OCI-LY1 (cell line): ENCODE results near the gene KPNA1.

Experiments
- H2AFZ ChIP-seq: fragments of 200-600 bp; sonication (generic), shearing (Covaris generic); 2 replicates; pipeline ENCODE4 v1.6.0; 2014; ENCODE audit warnings: antibody characterized with exemption, mild to moderate bottlenecking, low read length
- H3F3A ChIP-seq: fragments of 200-600 bp; sonication (generic), shearing (Covaris generic); 2 replicates; pipeline ENCODE4 v1.6.0; 2014; ENCODE audit warnings: mild to moderate bottlenecking, antibody characterized with exemption, low read length, moderate library complexity; ENCODE audit not compliant: insufficient read depth
- H3K27ac ChIP-seq: fragments of 200-600 bp; sonication (generic); 2 replicates; pipeline ENCODE4 v1.5.1; 2014; ENCODE audit warnings: low read length, mixed run types, mild to moderate bottlenecking, low read depth; ENCODE audit not compliant: poor library complexity, severe bottlenecking
- H3K27me3 ChIP-seq: fragments of 200-600 bp; sonication (generic); 2 replicates; pipeline ENCODE4 v1.6.0; 2014; ENCODE audit warnings: antibody characterized with exemption, mild to moderate bottlenecking, low read length, moderate library complexity; ENCODE audit not compliant: insufficient read depth
- H3K36me3 ChIP-seq: fragments of 200-600 bp; sonication (generic); 2 replicates; pipeline ENCODE4 v1.6.1; 2014; ENCODE audit warnings: mild to moderate bottlenecking, antibody characterized with exemption, low read length, moderate library complexity, mixed read lengths; ENCODE audit not compliant: insufficient read depth
- H3K4me1 ChIP-seq: fragments of 200-600 bp; sonication (generic); 2 replicates; pipeline ENCODE4 v1.5.1; 2014; ENCODE audit warnings: mild to moderate bottlenecking, low read length, moderate library complexity; ENCODE audit not compliant: insufficient read depth, severe bottlenecking
- H3K4me2 ChIP-seq: fragments of 200-600 bp; sonication (generic), shearing (Covaris generic); 2 replicates; pipeline ENCODE4 v1.6.1; 2014; ENCODE audit warnings: low read length
- H3K4me3 ChIP-seq: fragments of 200-600 bp; sonication (generic); 2 replicates; pipeline ENCODE4 v1.5.1; 2014; ENCODE audit warnings: low read length, low read depth, mild to moderate bottlenecking, mixed read lengths; ENCODE audit not compliant: poor library complexity, severe bottlenecking
- H3K79me2 ChIP-seq: fragments of 200-600 bp; shearing (Covaris generic); 2 replicates; pipeline ENCODE4 v1.6.1; 2016; ENCODE audit warnings: mixed run types, low read length, mixed read lengths; ENCODE audit not compliant: insufficient read depth
- H3K9ac ChIP-seq: fragments of 200-600 bp; sonication (generic), shearing (Covaris generic); 2 replicates; pipeline ENCODE4 v1.6.1; 2014; ENCODE audit warnings: mild to moderate bottlenecking, low read length, mixed read lengths
- H3K9me2 ChIP-seq: fragments of 200-600 bp; sonication (generic), shearing (Covaris generic); 2 replicates; pipeline ENCODE4 v1.6.1; 2014; ENCODE audit warnings: low read depth, mild to moderate bottlenecking, low read length, mixed read lengths
- H3K9me3 ChIP-seq: fragments of 200-600 bp; shearing (Covaris generic); 2 replicates; pipeline ENCODE4 v1.6.1; 2014; ENCODE audit warnings: low read length, mixed read lengths
- H4K20me1 ChIP-seq: fragments of 200-600 bp; sonication (generic), shearing (Covaris generic); 2 replicates; pipeline ENCODE4 v1.6.0; 2016; ENCODE audit warnings: mild to moderate bottlenecking, low read length; ENCODE audit not compliant: insufficient read depth
- EZH2 ChIP-seq: fragments of 200-600 bp; sonication (generic), shearing (Covaris generic); IDR thresholded peaks from 2 replicates; pipeline ENCODE4 v1.8.0; 2017; ENCODE audit warnings: borderline replicate concordance, mixed run types, mild to moderate bottlenecking, antibody characterized with exemption, low read length, moderate library complexity, mixed read lengths
- TF ChIP-seq, protein P1 (sequence below): fragments of 200-600 bp; sonication (generic), shearing (Covaris generic); IDR thresholded peaks from 2 replicates; pipeline ENCODE4 v1.5.1; 2017; ENCODE audit warnings: mild to moderate bottlenecking, antibody characterized with exemption, low read length, moderate library complexity, mixed read lengths

The KPNA1 gene

DNA sequence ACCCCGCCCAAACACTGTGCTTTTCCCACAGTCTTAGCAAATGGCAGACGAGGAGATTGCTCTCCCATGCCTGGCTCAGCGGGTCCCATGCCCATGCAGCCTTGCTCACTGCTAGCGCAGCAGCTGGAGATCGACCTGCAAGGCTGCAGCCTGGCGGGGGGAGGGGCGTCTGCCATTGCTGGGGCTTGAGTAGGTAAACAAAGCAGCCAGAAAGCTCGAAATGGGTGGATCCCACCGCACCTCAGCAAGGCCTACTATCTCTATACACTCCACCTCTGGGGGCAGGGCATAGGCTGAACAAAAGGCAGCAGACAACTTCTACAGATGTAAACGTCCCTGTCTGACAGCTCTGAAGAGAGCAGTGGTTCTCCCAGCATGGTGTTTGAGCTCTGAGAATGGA is 71.6 kb downstream of the KPNA1 start:
- H4K20me1 ChIP-seq = no peaks in the 10 kb centered on the region
- no peak for TF ChIP-seq EZH2
- TF ChIP-seq, protein P1, sequence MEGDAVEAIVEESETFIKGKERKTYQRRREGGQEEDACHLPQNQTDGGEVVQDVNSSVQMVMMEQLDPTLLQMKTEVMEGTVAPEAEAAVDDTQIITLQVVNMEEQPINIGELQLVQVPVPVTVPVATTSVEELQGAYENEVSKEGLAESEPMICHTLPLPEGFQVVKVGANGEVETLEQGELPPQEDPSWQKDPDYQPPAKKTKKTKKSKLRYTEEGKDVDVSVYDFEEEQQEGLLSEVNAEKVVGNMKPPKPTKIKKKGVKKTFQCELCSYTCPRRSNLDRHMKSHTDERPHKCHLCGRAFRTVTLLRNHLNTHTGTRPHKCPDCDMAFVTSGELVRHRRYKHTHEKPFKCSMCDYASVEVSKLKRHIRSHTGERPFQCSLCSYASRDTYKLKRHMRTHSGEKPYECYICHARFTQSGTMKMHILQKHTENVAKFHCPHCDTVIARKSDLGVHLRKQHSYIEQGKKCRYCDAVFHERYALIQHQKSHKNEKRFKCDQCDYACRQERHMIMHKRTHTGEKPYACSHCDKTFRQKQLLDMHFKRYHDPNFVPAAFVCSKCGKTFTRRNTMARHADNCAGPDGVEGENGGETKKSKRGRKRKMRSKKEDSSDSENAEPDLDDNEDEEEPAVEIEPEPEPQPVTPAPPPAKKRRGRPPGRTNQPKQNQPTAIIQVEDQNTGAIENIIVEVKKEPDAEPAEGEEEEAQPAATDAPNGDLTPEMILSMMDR = no peak
- no peaks in the 10 kb centered on the region for H3K27me3 ChIP-seq
- H3K9ac ChIP-seq = no peak overlapping the region
- no peak overlapping the region for H2AFZ ChIP-seq
- H3K4me3 ChIP-seq = no peak overlapping the region
- H3K4me2 ChIP-seq = no peak overlapping the region
- H3K27ac ChIP-seq = no peak overlapping the region
- no peaks in the 10 kb centered on the region for H3K9me3 ChIP-seq
- H3F3A ChIP-seq = no peaks in the 10 kb centered on the region
- no peaks in the 10 kb centered on the region for H3K79me2 ChIP-seq
- no peaks in the 10 kb centered on the region for H3K4me1 ChIP-seq
- peaks cover 80% of the 10 kb centered on the region for H3K36me3 ChIP-seq
- H3K9me2 ChIP-seq = no peaks in the 10 kb centered on the region

DNA sequence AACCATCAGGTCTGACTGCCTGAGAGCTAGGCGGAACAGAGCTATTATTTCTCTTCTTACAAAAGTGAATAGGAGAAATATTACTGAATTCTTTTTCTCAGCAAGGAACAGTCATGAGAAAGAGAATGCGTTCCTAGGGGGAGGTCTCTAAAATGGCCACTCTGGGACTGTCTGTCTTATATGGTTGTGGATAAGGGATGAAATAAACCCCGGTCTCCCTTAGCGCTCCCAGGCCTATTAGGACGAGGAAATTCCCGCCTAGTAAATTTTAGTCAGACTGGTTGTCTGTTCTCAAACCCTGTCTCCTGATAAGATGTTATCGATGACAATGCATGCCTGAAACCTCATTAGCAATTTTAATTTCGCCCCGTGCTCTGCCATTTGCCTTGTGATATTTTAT is 78.8 kb downstream of the KPNA1 start:
- H3K79me2 ChIP-seq = no peaks in the 10 kb centered on the region
- TF ChIP-seq EZH2 = no peak
- TF ChIP-seq, protein P1 = no peak
- no peaks in the 10 kb centered on the region for H3K27me3 ChIP-seq
- no peak overlapping the region for H2AFZ ChIP-seq
- no peaks in the 10 kb centered on the region for H4K20me1 ChIP-seq
- no peak overlapping the region for H3K9ac ChIP-seq
- no peak overlapping the region for H3K4me2 ChIP-seq
- no peaks in the 10 kb centered on the region for H3K9me2 ChIP-seq
- H3K9me3 ChIP-seq = 0 out of 2 replicates have a peak, but pooled peaks cover 2% of the 10 kb centered on the region
- H3K36me3 ChIP-seq = peaks cover 86% of the 10 kb centered on the region
- no peaks in the 10 kb centered on the region for H3F3A ChIP-seq
- H3K4me3 ChIP-seq = no peak overlapping the region
- H3K27ac ChIP-seq = no peak overlapping the region
- H3K4me1 ChIP-seq = no peaks in the 10 kb centered on the region

DNA sequence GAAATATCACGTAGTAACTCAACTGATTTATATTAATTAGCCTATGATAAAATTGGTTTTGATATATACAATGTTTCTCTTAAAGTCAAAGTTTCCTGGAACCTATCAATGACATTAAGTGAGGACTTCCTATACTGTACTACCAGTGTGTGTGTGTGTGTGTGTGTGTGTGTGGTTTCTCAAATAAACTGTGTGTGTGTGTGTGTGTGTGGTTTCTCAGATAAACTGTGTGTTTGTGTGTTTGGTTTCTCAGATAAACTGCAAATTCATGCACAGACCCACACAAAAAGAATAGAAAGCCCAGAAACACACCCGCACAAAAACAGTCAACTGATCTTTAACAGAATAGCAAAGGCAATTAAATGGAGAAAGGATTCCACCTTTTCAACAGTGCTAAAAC is 84.4 kb downstream of the KPNA1 start:
- Histone ChIP-seq H3K36me3 (peaks cover 80% of the 10 kb centered on the region), H3K4me2 (no peak overlapping the region), H4K20me1 (no peaks in the 10 kb centered on the region), H3K9me2 (no peaks in the 10 kb centered on the region), H3K9ac (no peak overlapping the region), H2AFZ (no peak overlapping the region), H3K4me1 (no peaks in the 10 kb centered on the region), H3K4me3 (no peak overlapping the region), H3K27me3 (no peaks in the 10 kb centered on the region), H3K79me2 (no peaks in the 10 kb centered on the region), H3K27ac (no peak overlapping the region), H3F3A (no peaks in the 10 kb centered on the region), H3K9me3 (no peaks in the 10 kb centered on the region)
- TF ChIP-seq, protein P1 = no peak
- TF ChIP-seq EZH2 = no peak
